Measurements from ENCODE around the gene EIF4EBP2. TPM values are rescaled to one million over a fixed set of nuclear protein-coding genes. Genes with fewer than 3 reads are reported as not detected.

The EIF4EBP2 gene, protein sequence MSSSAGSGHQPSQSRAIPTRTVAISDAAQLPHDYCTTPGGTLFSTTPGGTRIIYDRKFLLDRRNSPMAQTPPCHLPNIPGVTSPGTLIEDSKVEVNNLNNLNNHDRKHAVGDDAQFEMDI
- 37.2 and 38.7 TPM in 2 replicates for total RNA-seq

DNA sequence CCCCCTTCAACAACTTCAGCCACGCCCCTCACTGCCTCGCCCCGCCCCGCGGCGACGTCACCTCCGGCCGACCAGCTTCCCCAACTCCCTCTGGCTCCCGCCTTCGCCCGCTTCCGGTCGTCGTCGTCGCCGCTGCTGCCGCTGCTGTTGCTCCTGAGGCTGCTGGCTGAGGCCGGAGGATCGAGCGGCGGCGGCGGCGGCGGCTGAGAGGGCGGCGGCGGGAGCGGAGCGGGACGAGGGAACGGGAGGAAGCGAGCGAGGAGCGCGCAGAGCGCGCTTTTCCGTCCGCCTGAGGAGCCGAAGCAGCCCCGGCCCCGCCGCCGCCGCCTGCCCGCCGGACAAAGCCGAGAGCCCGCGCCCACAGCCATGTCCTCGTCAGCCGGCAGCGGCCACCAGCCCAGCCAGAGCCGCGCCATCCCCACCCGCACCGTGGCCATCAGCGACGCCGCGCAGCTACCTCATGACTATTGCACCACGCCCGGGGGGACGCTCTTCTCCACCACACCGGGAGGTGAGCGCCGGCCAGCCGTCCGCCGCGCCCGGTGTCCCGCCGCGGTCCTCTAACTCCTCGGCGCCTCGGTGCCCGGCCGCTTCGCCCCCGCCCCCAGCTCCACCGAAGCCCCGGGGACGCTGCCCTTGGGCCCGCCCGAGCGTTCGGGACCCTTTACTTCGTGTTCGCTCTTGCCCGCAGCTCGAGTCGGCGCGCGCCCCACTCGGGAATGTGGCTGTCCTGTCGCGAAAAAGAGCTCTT is at the start of gene EIF4EBP2:
Gene EIF4EBP2, plus strand, starts transcription at position 110 of the 751 bp plus-strand sequence. Its CDS starts 257 bp downstream, at position 367.
- DNase-seq (ENCODE audit: extremely low read depth, low read depth, low spot score) = peak; percentile 47

DNA sequence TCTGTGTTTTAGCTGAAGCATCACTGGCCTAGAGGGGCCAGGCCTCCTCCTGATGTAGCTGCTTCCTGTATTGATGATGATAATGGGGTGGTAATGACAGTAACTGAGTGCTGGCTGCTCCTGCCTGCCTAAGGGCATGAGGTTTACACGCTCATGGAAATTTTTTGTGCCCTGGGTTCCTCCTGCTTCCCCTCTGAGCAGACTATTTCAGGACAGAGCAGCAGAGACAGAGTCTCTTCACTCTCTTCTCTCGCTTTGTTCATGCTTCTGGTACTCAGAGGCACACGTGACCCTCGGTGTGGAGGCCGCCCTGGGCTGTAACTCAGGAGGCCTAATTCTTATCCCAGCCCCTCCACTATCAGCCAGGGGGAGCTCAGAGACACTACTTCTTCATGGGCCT is 49.4 kb upstream of the EIF4EBP2 start:
- DNase-seq (ENCODE audit: extremely low read depth, low read depth, low spot score) = no peak

DNA sequence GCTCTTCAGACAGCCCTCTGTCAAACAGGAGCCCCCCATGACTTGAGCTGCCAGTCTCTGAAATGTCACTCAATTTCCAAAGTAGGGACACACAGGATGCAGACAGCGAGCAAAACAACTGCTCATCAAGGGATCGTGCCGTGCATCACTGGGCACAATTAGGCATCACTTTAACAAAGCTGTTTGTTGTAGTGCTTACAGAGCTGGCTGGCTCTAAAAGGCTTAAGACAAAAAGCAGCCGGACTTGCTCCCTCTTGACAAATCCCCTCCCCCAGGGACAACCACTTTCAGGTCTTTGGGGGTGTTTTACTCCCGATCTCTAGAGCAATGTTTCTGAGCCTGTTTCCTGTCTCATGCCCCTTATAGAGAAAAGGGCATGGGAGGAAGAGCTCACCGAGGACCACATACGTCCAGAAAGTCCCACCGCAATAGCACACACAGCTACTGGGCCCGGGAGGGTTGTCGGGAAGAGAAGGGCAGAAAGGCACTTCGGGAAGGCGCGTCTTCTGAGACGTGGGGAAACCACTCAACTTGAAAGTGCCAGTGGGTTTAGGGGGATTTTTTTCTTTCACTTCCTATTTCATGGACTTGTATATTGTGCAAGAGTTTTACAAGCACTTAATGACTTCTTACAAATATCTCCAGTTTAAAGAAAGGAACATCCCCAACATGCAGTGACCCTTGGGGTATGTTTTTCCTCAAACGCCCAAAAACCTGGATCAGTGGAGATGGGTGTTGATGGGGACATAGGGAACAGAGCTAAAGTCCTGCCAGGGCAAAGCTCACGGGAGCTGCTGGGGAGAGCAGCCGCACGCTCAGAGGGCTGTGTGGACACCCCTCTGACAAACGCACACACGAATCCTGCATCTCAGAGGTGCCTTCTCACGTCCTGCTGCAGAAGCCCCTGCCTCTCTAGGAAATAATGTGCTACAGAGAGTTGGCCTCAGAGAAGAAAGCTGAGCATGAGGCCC is 48.6 kb upstream of the EIF4EBP2 start:
- DNase-seq (ENCODE audit: extremely low read depth, low read depth, low spot score) = no peak

DNA sequence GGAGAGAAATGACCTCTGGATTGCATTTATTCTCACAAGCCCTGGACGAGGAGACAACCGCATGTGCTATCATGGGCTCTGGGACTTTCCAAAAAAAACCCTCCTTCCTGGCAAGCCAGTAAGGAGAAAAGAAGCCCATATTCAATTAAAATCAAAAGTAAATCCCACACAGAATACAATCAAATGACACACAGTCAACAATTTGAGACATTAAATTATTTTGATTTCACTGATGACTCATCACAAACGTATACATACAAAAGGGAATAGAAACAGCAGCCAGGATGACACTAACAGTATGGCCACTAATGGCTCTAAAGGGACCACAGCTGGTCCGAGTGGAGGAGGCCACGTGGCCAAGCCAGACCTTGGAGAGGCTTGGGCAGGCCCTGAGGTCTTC is 46.4 kb upstream of the EIF4EBP2 start:
- DNase-seq (ENCODE audit: extremely low read depth, low read depth, low spot score) = no peak

DNA sequence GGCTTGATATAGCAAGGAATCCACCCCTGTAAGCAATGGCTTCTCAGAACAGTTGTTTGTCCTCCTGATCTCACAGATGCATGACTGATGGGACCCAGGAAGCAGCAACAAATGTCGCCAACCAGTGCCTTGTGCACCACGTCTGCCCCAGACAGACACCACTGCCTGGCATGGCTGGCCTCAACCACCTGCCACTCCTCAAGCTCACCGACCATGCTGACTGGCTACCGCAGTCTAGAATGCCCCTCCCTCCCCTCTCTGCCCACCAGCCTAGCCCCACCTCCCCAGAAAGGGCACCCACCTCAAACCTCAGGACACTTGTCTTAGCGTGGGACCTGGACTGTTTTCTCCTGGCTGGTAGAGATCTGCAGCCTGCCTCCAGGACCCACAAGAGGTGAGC is 45.5 kb upstream of the EIF4EBP2 start:
- DNase-seq (ENCODE audit: extremely low read depth, low read depth, low spot score) = no peak

DNA sequence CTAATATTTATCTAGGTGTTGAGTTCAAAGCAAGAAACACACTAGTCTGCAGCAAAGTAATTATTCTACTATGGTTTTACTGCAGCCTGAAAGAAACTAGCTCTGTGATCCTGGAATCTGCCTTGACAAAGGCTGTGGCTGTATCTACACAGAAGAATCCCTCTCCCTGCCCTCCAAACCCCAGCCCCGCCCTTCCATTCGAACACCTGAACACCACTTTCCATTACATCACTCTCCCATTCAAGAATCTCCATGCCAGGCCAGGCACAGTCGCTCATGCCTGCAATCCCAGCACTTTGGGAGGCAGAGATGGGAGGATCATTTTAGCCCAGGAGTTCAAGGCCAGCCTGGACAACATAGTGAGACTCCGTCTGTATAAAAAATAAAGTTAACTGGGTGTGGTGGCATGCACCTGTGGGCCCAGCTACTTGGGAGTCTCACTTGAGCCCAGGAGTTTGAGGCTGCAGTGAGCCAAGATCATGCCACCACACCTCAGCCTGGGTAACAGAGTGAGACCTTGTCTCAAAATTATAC is 44.9 kb upstream of the EIF4EBP2 start:
- DNase-seq (ENCODE audit: extremely low read depth, low read depth, low spot score) = no peak

DNA sequence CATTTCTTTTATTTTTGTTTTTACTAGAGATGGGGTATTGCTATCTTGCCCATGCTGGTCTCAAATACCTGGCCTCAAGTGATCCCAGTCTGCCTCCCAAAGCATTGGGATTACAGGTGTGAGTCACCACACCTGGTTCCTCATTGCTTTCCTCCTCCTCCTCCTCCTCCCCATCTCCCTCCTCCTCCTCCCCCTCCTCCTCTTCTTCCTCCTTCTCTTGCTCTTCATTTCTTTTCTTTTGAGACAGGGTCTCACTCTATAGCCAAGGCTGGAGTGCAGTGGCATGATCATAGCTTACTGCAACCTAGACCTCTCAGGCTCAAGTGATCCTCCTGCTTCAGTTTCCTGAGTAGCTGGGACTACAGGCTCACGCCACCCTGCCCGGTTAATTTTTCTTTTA is 43.7 kb upstream of the EIF4EBP2 start:
- no peak for DNase-seq (ENCODE audit: extremely low read depth, low read depth, low spot score)

DNA sequence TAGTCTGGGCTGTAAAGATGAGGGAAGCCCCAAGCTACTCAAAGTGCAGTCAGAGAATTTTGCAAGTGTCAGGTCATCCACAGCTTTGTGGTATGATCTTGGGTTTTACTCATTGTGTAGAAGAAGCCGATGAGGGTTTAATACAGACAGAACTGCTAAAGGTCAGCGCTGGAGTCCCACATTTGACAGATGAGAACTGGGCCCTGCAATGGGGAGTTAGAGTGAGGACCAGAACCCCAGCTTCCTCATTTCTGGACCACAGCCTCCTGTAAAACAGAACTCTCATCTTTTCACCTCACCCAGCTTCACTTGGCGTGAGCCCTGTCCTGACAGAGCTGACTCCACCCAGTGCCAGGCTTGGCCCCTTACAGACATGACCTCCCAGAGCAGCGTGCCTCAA is 41.6 kb upstream of the EIF4EBP2 start:
- DNase-seq (ENCODE audit: extremely low read depth, low read depth, low spot score) = no peak

DNA sequence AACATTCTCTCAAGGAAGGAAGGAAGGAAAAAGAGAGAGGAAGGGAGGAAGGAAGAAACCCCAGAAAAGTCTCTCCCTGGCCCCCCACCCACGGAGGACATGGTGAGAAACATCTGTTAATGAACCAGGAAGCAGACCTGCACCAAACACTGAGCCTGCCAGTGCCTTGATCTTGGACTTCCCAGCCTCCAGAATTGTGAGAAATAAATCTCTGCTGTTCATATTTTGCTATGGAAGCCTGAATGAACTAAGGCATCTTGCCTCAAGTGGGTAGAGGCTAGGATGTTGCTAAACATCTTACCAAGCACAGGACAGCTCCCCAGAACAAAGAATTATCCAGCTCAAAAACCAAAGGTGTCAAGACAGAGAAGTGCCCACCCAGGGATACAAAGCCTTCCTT is 40.7 kb upstream of the EIF4EBP2 start:
- DNase-seq (ENCODE audit: extremely low read depth, low read depth, low spot score) = no peak

DNA sequence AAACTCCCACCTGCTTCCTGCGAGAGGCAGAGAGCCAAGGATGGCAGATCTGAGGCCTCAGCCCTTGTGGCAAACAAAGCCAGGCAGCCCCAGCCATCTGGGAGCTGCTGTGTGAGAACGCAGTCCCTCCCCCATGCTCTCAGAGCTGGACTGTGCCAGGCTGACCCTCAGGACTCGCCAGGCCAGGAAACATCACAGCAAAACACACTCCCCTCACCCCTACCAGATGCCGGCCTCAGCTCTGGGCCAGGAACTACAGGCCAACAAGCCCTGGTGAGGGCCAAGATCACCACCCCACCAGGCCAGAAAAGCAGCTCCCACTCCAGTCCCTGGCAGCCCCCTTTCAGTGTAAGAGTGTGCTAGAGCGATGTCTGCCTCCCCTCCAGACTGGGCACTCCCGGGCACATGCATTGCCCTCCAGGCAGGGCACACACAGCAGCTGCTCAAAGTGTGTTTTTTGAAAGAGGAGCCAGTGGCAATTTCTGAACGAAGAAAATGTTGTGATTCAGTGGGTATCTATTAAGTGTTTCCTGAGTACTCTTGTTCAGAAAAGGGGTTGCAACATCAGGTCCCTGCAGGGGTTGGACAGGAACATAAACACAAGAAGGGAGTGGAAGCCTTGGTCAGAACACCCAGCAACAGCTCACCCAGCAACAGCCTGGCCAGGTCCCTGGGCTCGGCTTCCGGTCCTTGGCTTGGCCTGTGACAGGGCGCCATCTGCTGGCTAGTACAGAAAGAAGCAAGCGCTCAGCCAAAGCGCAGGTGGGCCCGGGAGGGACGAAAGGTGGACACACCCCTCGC is 39.8 kb upstream of the EIF4EBP2 start:
- DNase-seq (ENCODE audit: extremely low read depth, low read depth, low spot score) = peak; percentile 33

DNA sequence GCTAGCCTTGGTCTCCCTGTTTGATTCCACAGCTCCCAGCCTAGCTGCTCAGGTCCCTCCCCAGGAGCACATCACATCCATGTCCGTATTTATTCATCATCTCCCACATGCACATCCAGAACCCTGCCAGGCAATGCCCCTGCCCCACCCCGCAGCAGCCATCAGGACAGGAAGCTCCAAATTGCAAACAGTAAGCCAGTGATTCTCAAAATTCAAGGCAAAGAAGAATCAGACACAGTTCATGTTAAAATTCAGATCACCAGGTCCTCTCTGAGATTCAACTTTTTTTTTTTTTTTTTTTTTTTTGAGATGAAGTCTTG is 39.2 kb upstream of the EIF4EBP2 start:
- DNase-seq (ENCODE audit: extremely low read depth, low read depth, low spot score) = no peak

DNA sequence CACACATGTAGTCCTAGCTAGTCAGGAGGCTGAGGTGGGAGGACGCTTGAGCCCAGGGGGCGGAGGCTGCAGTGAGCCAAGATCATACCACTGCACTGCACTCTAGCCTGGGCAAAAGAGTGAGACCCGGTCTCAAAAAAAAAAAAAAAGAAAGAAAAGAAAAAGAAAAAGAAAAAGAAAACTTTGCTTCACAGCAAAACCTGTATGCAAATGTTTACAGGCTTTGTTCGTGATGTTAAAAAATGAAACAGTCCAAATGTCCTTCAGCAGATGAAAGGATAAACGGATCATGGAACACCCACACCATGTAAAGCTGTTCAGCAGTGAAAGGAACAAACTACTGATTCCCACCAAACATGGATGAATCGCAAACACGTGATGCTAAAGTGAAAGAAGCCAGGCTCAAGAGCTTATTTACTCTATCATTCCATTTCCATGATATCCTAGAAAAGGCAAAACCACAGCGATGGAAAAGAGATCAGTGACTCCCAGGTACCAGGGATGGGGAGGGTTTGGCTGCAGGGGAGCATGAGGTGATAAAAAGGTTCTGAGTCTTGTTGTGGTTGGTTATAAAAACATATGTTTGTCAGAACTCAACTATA is 36.6 kb upstream of the EIF4EBP2 start:
- DNase-seq (ENCODE audit: extremely low read depth, low read depth, low spot score) = no peak

DNA sequence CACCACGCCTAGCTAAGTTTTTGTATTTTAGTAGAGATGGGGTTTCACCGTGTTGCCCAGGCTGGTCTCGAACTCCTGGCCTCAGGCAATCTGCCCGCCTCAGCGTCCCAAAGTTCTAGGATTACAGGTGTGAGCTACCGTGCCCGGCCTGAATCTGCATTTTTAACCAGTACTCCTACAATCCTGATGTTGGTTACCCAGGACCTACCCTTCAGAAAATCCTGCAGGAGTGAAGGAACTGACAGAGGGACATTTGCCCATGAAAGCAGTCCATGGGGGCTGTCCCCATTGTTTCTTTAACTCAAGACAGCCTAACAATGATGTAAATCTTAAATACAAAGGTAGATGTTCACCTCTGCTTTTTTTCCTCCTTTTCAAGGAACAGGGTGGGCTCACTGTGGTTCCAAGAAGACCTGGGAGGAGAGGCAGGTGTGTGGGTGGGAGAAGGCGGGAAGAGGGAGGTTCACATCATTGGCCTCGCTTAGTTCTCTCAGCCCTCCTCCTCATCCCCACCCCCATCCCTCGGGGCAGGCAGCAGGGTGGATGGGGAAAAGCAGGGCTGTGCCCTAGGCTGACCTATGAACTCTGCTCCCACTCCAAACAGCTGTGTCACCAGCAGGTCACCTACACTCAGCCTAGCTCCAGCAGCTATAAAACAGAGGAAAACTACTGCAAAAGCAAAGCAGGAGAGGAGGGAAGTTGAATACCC is 35.0 kb upstream of the EIF4EBP2 start:
- no peak for DNase-seq (ENCODE audit: extremely low read depth, low read depth, low spot score)

DNA sequence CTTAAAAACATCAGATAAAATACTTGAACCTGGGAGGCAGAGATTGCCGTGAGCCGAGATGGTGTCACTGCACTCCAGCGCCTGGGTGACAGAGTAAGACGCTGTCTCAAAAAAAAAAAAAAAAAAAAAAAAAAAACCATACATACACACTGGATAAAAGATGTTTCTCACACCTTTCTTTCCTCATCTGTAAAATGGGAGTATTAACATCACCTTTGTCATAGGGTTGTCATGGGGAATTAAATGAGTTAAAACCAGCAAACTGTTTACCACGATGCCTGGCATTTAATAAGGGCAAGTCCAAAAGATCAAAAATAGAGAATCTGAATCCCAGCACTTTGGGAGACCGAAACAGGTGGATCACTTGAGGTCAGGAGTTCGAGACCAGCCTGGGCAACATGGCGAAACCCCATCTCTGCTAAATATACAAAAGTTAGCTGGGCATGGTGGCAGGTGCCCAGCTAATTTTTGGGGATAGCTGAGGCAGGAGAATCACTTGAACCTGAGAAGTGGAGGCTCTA is 34.4 kb upstream of the EIF4EBP2 start:
- no peak for DNase-seq (ENCODE audit: extremely low read depth, low read depth, low spot score)

DNA sequence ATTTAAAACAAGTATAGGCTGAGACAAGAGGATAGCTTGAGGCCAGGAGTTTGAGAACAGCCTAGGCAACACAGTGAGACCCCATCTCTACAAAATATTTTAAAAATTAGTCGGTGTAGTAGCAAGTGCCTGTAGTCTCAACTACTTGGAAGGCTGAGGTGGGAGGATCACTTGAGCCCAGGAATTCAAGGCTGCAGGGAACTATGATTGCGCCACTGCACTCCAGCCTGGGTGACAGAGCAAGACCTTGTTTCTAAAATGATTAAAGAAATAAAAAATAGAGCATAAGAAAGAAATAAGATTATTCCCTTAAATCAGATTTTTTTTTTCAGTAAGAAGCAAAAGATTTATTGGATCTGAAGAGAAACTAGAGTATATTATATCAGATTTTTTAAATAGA is 33.2 kb upstream of the EIF4EBP2 start:
- no peak for DNase-seq (ENCODE audit: extremely low read depth, low read depth, low spot score)

DNA sequence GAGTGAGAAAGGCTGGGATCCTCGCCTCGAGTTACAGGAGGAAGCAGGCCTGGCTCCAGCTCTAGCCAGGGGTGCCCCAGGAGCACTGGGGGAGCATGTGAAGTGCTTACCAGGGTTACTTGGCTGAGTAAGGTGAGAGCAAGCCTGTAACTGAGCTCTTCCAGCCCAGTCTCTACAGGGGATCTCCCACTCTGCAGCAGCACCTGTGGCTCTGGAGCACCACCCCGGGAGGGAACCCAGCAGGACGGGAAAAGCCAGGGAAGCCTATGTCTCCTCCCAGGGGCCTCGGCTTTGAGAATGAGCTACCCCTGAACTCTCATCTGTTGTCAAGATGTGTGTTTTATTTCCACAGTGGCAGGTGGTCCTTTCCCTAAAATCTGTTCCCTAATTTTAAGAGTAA is 32.1 kb upstream of the EIF4EBP2 start:
- no peak for DNase-seq (ENCODE audit: extremely low read depth, low read depth, low spot score)

DNA sequence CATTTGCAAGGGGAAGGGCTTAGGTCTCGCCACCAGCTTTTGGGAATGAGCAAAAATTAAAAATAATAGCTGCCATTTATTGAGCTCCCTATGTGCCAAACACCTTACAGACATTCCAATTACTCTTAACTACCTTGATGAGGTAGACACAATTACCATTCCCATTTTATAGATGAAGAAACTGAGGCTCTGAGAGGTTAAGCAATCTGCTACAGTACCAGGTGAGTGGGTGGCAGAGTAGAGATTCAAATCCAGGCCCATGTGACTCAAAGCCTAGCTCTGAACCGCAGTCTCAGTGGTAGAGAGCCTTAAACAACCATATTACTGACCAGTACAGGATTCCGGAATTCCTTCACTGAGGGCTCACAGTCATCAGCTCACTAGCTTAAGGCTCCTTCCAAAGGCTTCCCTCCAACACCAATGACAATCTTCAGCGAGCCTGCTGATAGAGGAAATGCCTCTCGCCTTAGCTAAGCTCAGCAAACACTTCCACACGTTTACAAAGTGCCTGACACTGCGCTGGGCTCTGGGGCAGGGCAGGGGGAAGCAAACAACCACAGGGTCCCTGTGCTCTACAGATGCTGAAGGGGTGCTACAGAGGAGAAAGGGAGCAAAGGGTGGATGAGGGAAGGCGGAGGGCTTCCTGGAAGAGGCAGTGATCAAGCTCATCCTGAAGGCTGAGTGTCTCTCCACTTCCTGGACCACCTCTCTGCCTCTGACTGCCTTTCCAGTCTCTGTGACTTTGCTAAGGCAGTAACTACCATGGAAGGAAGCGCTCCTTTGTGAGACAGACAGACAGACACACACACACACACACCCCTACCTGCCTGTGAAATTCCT is 28.9 kb upstream of the EIF4EBP2 start:
- DNase-seq (ENCODE audit: extremely low read depth, low read depth, low spot score) = no peak

Data from glomerular endothelial cell (primary cell).